ENCODE results near the gene PRODH2. TPM values are rescaled to one million over a fixed set of nuclear protein-coding genes. Genes with fewer than 3 reads are reported as not detected.

Gene PRODH2
- not detected for total RNA-seq

- DNase-seq: no peak
These were observed at the start of gene PRODH2 for GRCh38 chr19:35812220-35813042. TSS of gene PRODH2 (minus strand) at chr19:35812845. CDS start at chr19:35812805, 40 bp downstream.

- no peak for DNase-seq
These were observed 49.1 kb upstream of the PRODH2 start for GRCh38 chr19:35861640-35862160.

GRCh38 chr19:35860818-35861639 is 48.4 kb upstream of the PRODH2 start:
- no peak for DNase-seq

GRCh38 chr19:35860436-35860817 is 47.8 kb upstream of the PRODH2 start:
- DNase-seq: no peak

- DNase-seq: no peak
These were observed 46.8 kb upstream of the PRODH2 start for GRCh38 chr19:35859414-35859813.

GRCh38 chr19:35858311-35858710 is 45.7 kb upstream of the PRODH2 start:
- no peak for DNase-seq

GRCh38 chr19:35856546-35857149 is 44.0 kb upstream of the PRODH2 start, which contains the start of gene KIRREL2:
TSS of gene KIRREL2 (plus strand) at chr19:35856911. CDS start at chr19:35857120, 209 bp downstream.
- no peak for DNase-seq

GRCh38 chr19:35853038-35853756 is 40.6 kb upstream of the PRODH2 start:
- no peak for DNase-seq

- DNase-seq: no peak
These were observed 39.6 kb upstream of the PRODH2 start, which contains the start of gene NPHS1 for GRCh38 chr19:35852029-35852780. TSS of gene NPHS1 (minus strand) at chr19:35852504. CDS start at chr19:35851837, 667 bp downstream.

GRCh38 chr19:35851213-35852028 is 38.8 kb upstream of the PRODH2 start:
- DNase-seq: no peak

GRCh38 chr19:35848919-35849505 is 36.4 kb upstream of the PRODH2 start:
- no peak for DNase-seq

- DNase-seq: no peak
These were observed 35.8 kb upstream of the PRODH2 start for GRCh38 chr19:35848486-35848885.

- no peak for DNase-seq
These were observed 35.3 kb upstream of the PRODH2 start for GRCh38 chr19:35847911-35848310.

GRCh38 chr19:35846038-35846668 is 33.5 kb upstream of the PRODH2 start:
- DNase-seq: no peak

- DNase-seq: no peak
These were observed 32.8 kb upstream of the PRODH2 start for GRCh38 chr19:35845215-35846037.

GRCh38 chr19:35844482-35845214 is 32.0 kb upstream of the PRODH2 start:
- DNase-seq: no peak

- no peak for DNase-seq
These were observed 31.2 kb upstream of the PRODH2 start for GRCh38 chr19:35843676-35844481.

Measured in occipital lobe (tissue), 2 donors.